ENCODE results near the gene ALG1.

GRCh38 chr16:5045499-5046115 is 26.0 kb upstream of the ALG1 start:
- TF ChIP-seq CTCF (optimal IDR thresholded peaks at IDR 0.05 in 1 of 3, IDR thresholded peaks at IDR 0.05 in 1 of 3, conservative IDR thresholded peaks at IDR 0.05 in 1 of 3; ENCODE audit: extremely low read depth in 1 of 3, insufficient read depth in 2 of 3, low read length in 3 of 3) (no peak), EZH2 (IDR thresholded peaks at IDR 0.05; ENCODE audit: low read length) (no peak)

All from keratinocyte (primary cell).